A673 (cell line): ENCODE results near the gene PRKCQ.

Experiments
- EZH2 ChIP-seq: fragments of 200-600 bp; sonication (generic); IDR thresholded peaks from 2 replicates; pipeline ENCODE4 v1.6.1; 2017; ENCODE audit warnings: borderline replicate concordance, low read depth, mild to moderate bottlenecking, mixed read lengths, antibody characterized with exemption, low read length; ENCODE audit not compliant: poor library complexity, severe bottlenecking
- TF ChIP-seq, protein P1 (sequence below): fragments of 300-800, 200-600 bp; sonication (generic); conservative IDR thresholded peaks from 2 replicates; pipeline ENCODE4 v1.5.1; 2017; ENCODE audit warnings: low read depth, mild to moderate bottlenecking, antibody characterized with exemption, low read length, moderate library complexity, mixed read lengths

DNA sequence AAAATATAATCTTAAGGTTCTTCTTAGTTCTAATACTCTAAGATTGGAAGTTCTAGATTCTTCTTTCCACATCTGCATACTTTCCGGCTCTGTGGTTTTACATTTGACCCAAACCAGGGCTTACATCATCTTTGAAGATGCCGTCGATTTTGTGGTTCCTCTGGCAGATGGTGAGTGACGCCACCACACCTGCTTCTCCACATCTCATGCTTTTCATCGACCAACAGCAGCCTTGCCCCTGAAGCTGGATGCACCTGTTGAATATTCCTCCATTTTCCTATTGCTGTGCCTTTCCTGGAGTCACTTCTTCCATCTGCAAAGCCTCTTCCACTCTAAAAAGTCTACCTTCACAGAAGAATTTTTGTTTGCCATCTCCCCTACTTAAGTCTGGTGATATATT is 121.3 kb downstream of the PRKCQ start:
- no peak for TF ChIP-seq EZH2
- TF ChIP-seq, protein P1, sequence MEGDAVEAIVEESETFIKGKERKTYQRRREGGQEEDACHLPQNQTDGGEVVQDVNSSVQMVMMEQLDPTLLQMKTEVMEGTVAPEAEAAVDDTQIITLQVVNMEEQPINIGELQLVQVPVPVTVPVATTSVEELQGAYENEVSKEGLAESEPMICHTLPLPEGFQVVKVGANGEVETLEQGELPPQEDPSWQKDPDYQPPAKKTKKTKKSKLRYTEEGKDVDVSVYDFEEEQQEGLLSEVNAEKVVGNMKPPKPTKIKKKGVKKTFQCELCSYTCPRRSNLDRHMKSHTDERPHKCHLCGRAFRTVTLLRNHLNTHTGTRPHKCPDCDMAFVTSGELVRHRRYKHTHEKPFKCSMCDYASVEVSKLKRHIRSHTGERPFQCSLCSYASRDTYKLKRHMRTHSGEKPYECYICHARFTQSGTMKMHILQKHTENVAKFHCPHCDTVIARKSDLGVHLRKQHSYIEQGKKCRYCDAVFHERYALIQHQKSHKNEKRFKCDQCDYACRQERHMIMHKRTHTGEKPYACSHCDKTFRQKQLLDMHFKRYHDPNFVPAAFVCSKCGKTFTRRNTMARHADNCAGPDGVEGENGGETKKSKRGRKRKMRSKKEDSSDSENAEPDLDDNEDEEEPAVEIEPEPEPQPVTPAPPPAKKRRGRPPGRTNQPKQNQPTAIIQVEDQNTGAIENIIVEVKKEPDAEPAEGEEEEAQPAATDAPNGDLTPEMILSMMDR, result no peak
